ENCODE results near the gene CARS2.
"Not testable (repeated sequence)": the region's sequence is repeated elsewhere in the genome, so short reads cannot be mapped to it uniquely, and the experiment has no call there.

DNA sequence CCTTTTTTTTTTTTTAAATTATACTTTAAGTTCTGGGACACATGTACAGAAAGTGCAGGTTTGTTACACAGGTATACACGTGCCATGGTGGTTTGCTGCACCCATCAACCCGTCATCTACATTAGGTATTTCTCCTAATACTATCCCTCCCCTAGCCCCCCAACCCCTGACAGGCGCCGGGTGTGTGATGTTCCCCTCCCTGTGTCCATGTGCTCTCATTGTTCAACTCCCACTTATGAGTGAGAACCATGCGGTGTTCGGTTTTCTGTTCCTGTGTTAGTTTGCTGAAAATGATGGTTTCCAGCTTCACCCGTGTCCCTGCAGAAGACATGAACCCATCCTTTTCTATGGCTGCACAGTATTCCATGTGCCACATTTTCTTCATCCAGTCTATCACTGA lies 10.1 kb downstream of the CARS2 start:
- TF ChIP-seq, protein P1, sequence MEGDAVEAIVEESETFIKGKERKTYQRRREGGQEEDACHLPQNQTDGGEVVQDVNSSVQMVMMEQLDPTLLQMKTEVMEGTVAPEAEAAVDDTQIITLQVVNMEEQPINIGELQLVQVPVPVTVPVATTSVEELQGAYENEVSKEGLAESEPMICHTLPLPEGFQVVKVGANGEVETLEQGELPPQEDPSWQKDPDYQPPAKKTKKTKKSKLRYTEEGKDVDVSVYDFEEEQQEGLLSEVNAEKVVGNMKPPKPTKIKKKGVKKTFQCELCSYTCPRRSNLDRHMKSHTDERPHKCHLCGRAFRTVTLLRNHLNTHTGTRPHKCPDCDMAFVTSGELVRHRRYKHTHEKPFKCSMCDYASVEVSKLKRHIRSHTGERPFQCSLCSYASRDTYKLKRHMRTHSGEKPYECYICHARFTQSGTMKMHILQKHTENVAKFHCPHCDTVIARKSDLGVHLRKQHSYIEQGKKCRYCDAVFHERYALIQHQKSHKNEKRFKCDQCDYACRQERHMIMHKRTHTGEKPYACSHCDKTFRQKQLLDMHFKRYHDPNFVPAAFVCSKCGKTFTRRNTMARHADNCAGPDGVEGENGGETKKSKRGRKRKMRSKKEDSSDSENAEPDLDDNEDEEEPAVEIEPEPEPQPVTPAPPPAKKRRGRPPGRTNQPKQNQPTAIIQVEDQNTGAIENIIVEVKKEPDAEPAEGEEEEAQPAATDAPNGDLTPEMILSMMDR (conservative IDR thresholded peaks at IDR 0.05 in 1 of 2, IDR thresholded peaks at IDR 0.05 in 1 of 2; ENCODE audit: extremely low read depth in 1 of 2, insufficient read depth in 1 of 2, low read depth in 1 of 2, low read length in 2 of 2), result not testable (repeated sequence)
- not testable (repeated sequence) for TF ChIP-seq EZH2 (IDR thresholded peaks at IDR 0.05; ENCODE audit: borderline replicate concordance, low read length)
